MCF 10A (cell line): ENCODE measurements around the gene PSTPIP2. TPM values are rescaled to one million over a fixed set of nuclear protein-coding genes. Genes with fewer than 3 reads are reported as not detected.
A peak's percentile ranks its signal among the peaks of the same experiment; 100 is the strongest.

Experiments used
- BruUV-seq: library from RNA; stranded (reverse); fragments of 400-500 nt; replicated peaks from 2 replicates; lab custom pipeline; 2021; lab: Mats Ljungman, UMichigan
- CTCF ChIA-PET: fragments of 300-600 bp; sonication (Branson Sonifier 250); formaldehyde crosslinking; extraction: SDS; loops from one replicate; lab custom pipeline; 2021; ENCODE audit warnings: antibody characterized with exemption, inconsistent platforms; lab: Yijun Ruan, JAX
- POLR2A ChIA-PET: fragments of 300-600, 350-650 bp; sonication (Branson Sonifier 250); formaldehyde crosslinking; extraction: SDS; loops from one replicate; lab custom pipeline; 2020; ENCODE audit warnings: antibody characterized with exemption, inconsistent platforms; lab: Yijun Ruan, JAX
- DNase-seq: peaks from one replicate; pipeline ENCODE4 v3.0.0-alpha.2; 2018; ENCODE audit not compliant: unreplicated experiment
- H3K27ac Mint-ChIP-seq: one replicate; pipeline ENCODE4 v1.8.0; 2022; ENCODE audit warnings: mild to moderate bottlenecking, low read depth, mixed read lengths; ENCODE audit not compliant: unreplicated experiment
- H3K27me3 Mint-ChIP-seq: one replicate; pipeline ENCODE4 v1.8.0; 2022; ENCODE audit warnings: mixed read lengths; ENCODE audit not compliant: insufficient read depth, unreplicated experiment
- H3K36me3 Mint-ChIP-seq: one replicate; pipeline ENCODE4 v1.8.0; 2022; ENCODE audit warnings: mild to moderate bottlenecking, moderate library complexity, mixed read lengths; ENCODE audit not compliant: insufficient read depth, unreplicated experiment
- H3K4me1 Mint-ChIP-seq: one replicate; pipeline ENCODE4 v1.8.0; 2022; ENCODE audit warnings: mixed read lengths; ENCODE audit not compliant: insufficient read depth, unreplicated experiment
- H3K4me3 Mint-ChIP-seq: one replicate; pipeline ENCODE4 v1.8.0; 2022; ENCODE audit warnings: mild to moderate bottlenecking, moderate library complexity, mixed read lengths; ENCODE audit not compliant: unreplicated experiment
- H3K9me3 Mint-ChIP-seq: one replicate; pipeline ENCODE4 v1.8.0; 2022; ENCODE audit warnings: mixed read lengths; ENCODE audit not compliant: unreplicated experiment
- intact Hi-C: fragments of 100-400 bp; cut with micrococcal nuclease; formaldehyde crosslinking; loops from 2 replicates; pipeline ENCODE4 v1.14.1; 2022
- total RNA-seq: library from RNA; stranded (reverse); gene quantifications from 2 replicates; pipeline ENCODE4 v1.2.3, GENCODE V29; 2022
- TF ChIP-seq, protein P1 (sequence below): fragments of 200-600 bp; IDR thresholded peaks from one replicate; pipeline ENCODE4 v1.8.0; 2022; ENCODE audit warnings: antibody characterized with exemption, mild to moderate bottlenecking; ENCODE audit not compliant: unreplicated experiment

The PSTPIP2 gene
- total RNA-seq, 1 experiment from 2014 or later: 27.9 TPM

DNA sequence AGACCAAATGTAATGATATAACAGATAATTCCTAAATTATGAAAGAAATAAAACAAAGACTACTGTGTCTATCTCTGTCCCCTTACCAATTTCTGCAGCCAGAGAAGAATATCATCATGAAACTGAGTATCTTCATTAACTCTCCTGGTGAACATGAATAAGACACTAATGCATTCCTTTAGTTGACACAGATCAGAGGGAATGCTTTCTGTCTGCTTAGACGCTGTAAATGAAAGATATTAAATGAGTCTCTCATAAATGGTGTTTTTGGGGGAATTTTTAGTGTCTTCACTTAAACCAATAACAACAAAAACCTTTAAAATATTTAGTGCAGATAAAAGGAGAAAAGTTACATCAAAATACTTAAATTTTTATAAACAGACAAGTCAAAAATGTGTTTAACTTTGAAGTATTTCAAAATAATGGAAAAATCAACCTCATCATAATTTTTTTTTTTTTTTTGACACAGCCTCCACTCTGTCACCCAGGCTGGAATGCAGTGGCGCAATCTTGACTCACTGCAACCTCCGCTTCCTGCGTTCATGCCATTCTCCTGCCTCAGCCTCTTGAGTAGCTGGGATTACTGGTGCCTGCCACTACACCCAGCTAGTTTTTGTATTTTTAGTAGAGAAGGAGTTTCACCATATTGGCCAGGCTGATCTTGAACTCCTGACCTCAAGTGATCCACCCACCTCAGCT, 120.9 kb downstream of the PSTPIP2 start:
- Mint-ChIP-seq H3K9me3 (peaks cover 9% of the 10 kb centered on the region), H3K4me1 (peaks cover 46% of the 10 kb centered on the region), H3K4me3 (no peak overlapping the region), H3K36me3 (peaks cover 95% of the 10 kb centered on the region), H3K27ac (peak overlapping the region; percentile 64), H3K27me3 (no peaks in the 10 kb centered on the region)
- ChIA-PET POLR2A (interaction anchor here (0.6 to 4.7 kb wide), 7 partner anchors 10 to 259 kb away, joined by 3 to 27 read pairs (median 3); no protein-coding TSS in a partner anchor), CTCF (interaction anchor here (0.9 to 2.2 kb wide), 4 partner anchors 11 to 122 kb away, joined by 4 to 10 read pairs (median 9); no protein-coding TSS in a partner anchor)
- DNase-seq: peak; percentile 86
- BruUV-seq: no TSS peak
- TF ChIP-seq, protein P1, sequence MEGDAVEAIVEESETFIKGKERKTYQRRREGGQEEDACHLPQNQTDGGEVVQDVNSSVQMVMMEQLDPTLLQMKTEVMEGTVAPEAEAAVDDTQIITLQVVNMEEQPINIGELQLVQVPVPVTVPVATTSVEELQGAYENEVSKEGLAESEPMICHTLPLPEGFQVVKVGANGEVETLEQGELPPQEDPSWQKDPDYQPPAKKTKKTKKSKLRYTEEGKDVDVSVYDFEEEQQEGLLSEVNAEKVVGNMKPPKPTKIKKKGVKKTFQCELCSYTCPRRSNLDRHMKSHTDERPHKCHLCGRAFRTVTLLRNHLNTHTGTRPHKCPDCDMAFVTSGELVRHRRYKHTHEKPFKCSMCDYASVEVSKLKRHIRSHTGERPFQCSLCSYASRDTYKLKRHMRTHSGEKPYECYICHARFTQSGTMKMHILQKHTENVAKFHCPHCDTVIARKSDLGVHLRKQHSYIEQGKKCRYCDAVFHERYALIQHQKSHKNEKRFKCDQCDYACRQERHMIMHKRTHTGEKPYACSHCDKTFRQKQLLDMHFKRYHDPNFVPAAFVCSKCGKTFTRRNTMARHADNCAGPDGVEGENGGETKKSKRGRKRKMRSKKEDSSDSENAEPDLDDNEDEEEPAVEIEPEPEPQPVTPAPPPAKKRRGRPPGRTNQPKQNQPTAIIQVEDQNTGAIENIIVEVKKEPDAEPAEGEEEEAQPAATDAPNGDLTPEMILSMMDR: no peak
- intact Hi-C loops: no loop called here

DNA sequence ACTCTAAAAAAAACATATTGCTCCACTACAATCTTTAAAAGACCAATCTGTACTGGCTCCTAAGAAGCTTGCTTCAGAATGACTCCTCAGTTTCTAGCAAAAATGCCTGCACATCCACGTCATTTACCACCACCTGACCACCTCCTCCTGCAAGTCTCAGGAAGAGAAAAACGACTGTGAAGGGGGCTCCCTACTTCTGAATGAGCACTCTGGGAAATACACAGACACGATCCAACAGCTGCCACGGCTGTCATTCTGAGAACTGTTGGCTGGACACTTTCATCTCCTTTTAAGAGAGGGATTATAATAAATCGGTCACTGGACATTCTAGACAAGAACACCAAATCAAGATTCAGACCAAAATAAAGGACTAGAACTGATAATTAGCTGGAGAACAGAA, 126.4 kb downstream of the PSTPIP2 start:
- no peak for DNase-seq
- Mint-ChIP-seq H3K9me3 (no peaks in the 10 kb centered on the region), H3K36me3 (peaks cover 97% of the 10 kb centered on the region), H3K27me3 (no peaks in the 10 kb centered on the region), H3K27ac (no peak overlapping the region), H3K4me1 (peaks cover 13% of the 10 kb centered on the region), H3K4me3 (no peak overlapping the region)
- ChIA-PET CTCF (interaction anchor here (0.6 to 1.6 kb wide), 5 partner anchors 8 to 217 kb away, joined by 3 to 5 read pairs (median 4); no protein-coding TSS in a partner anchor), POLR2A (interaction anchor here (0.9 kb wide), 2 partner anchors 11 to 29 kb away, joined by 3 to 4 read pairs; no protein-coding TSS in a partner anchor)
- no TSS peak for BruUV-seq
- TF ChIP-seq, protein P1: no peak
- intact Hi-C loops: no loop called here

DNA sequence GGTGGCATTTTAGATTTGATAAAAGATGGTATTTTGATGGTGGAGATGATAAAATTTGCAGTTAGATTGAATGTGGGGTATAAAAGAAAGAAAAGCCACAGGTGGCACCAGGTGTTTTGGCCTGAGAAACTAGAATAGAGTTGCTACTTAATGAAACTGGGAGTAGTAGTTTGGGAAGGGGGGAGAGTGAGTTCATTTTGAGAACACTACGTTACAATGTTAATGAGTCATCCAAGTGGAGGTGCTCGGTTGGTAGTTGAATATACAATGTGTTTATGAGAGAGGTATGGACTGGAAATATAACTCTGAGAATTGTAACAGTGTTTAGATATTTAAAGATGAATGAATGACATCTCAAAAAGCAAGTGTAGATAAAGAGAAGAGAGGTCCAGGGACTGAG, 131.3 kb downstream of the PSTPIP2 start:
- Mint-ChIP-seq H3K4me3 (no peak overlapping the region), H3K27ac (peak overlapping the region; percentile 8), H3K27me3 (no peaks in the 10 kb centered on the region), H3K4me1 (peaks cover 15% of the 10 kb centered on the region), H3K36me3 (peaks cover 73% of the 10 kb centered on the region), H3K9me3 (no peaks in the 10 kb centered on the region)
- intact Hi-C loops: no loop called here
- TF ChIP-seq, protein P1: no peak
- DNase-seq: no peak
- POLR2A ChIA-PET: no interaction called here
- BruUV-seq: no TSS peak
- CTCF ChIA-PET: no interaction called here

DNA sequence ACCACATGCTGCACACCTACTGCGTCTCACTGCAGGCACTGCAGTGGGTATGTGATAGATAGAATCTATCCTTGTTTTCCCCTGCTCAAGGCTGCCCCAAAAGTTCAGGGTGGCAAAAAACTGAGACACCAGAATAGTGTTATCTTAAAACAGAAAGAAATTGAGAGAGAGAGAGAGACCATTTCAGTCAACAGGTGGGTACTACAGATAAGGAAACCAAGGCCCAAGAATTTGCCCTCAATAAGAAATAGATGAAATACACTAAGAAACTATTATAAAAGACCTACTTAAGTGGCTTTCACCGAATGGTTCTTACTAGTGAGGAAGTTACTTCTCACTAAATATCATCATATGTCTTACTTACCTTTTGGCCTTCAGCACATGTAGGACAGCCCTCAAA, 132.8 kb downstream of the PSTPIP2 start:
- POLR2A ChIA-PET: interaction anchor here (1.6 kb wide), 1 partner anchor 29 kb away, joined by 3 read pairs; no protein-coding TSS in a partner anchor
- peaks cover 71% of the 10 kb centered on the region for H3K36me3 Mint-ChIP-seq
- no peaks in the 10 kb centered on the region for H3K9me3 Mint-ChIP-seq
- DNase-seq: no peak
- H3K27me3 Mint-ChIP-seq: no peaks in the 10 kb centered on the region
- peaks cover 15% of the 10 kb centered on the region for H3K4me1 Mint-ChIP-seq
- CTCF ChIA-PET: interaction anchor here (0.6 to 1.3 kb wide), 3 partner anchors 8 to 34 kb away, joined by 3 to 5 read pairs (median 4); no protein-coding TSS in a partner anchor
- no TSS peak for BruUV-seq
- TF ChIP-seq, protein P1: no peak
- H3K4me3 Mint-ChIP-seq: no peak overlapping the region
- H3K27ac Mint-ChIP-seq: no peak overlapping the region
- intact Hi-C loops: no loop called here
